ENCODE measurements around the gene CMIP.
A peak's percentile ranks its signal among the peaks of the same experiment; 100 is the strongest.

The CMIP gene

GRCh38 chr16:81616321-81617020 lies 171.9 kb downstream of the CMIP start:
- Histone ChIP-seq H3K79me1 (replicated peaks; ENCODE audit: low read length, poor library complexity, severe bottlenecking) (peaks cover 35% of the 10 kb centered on the region), H4K91ac (ENCODE audit: low read length) (peak overlapping the region; percentile 52), H3K4me3 (ENCODE audit: insufficient read depth in 1 of 2, low read depth in 1 of 2, low read length in 2 of 2) (no peak overlapping the region), H3K27me3 (ENCODE audit: control insufficient read depth in 1 of 2, insufficient read depth in 1 of 2, low read length in 2 of 2) (peaks cover 0 to 3% of the 10 kb centered on the region in 2 experiments), H2AFZ (ENCODE audit: low read depth, low read length) (no peak overlapping the region), H3K9me3 (ENCODE audit: control insufficient read depth, low read length) (no peaks in the 10 kb centered on the region), H2BK12ac (ENCODE audit: low read length in 2 of 2) (peak overlapping the region in 1 of 2 experiments; percentile 91), H3K4me2 (ENCODE audit: low read length, poor library complexity, severe bottlenecking) (no peak overlapping the region), H3K4ac (ENCODE audit: low read depth in 1 of 2, low read length in 2 of 2) (peak overlapping the region; percentile 15 to 68), H2AK5ac (ENCODE audit: low read length, severe bottlenecking) (peak overlapping the region; percentile 36), H3K18ac (ENCODE audit: low read depth in 1 of 2, low read length in 2 of 2) (peak overlapping the region in 1 of 2 experiments; percentile 83), H2BK15ac (ENCODE audit: low read depth, poor library complexity, severe bottlenecking) (no peak overlapping the region), H4K8ac (ENCODE audit: low read length) (peak overlapping the region; percentile 16), H3K36me3 (ENCODE audit: control insufficient read depth in 1 of 2, insufficient read depth in 2 of 2, low read depth in 1 of 2, low read length in 2 of 2) (peaks cover 0 to 53% of the 10 kb centered on the region in 2 experiments), H3K14ac (ENCODE audit: low read length in 2 of 2) (peak overlapping the region in 1 of 2 experiments; percentile 75), H2BK5ac (ENCODE audit: low read depth, low read length, poor library complexity, severe bottlenecking) (no peak overlapping the region), H2BK120ac (ENCODE audit: low read depth, low read length) (peak overlapping the region; percentile 37), H3K27ac (ENCODE audit: low read length, poor library complexity, severe bottlenecking) (no peak overlapping the region), H3K4me1 (ENCODE audit: control insufficient read depth, insufficient read depth, low read depth, low read length) (peaks cover 19% of the 10 kb centered on the region), H3K23ac (ENCODE audit: low read length in 2 of 2) (no peak overlapping the region), H3K9ac (ENCODE audit: low read length) (peak overlapping the region; percentile 44)
- DNase-seq: peak; percentile 93
- WGBS: 67% methylated on average over 17 of the region's 17 CpGs

- Histone ChIP-seq H3K4ac (ENCODE audit: low read depth in 1 of 2, low read length in 2 of 2) (no peak overlapping the region), H2AK5ac (ENCODE audit: low read length, severe bottlenecking) (no peak overlapping the region), H3K27ac (ENCODE audit: low read length, poor library complexity, severe bottlenecking) (no peak overlapping the region), H3K9me3 (ENCODE audit: control insufficient read depth, low read length) (no peaks in the 10 kb centered on the region), H3K36me3 (ENCODE audit: control insufficient read depth in 1 of 2, insufficient read depth in 2 of 2, low read depth in 1 of 2, low read length in 2 of 2) (peaks cover 1 to 52% of the 10 kb centered on the region in 2 experiments), H3K9ac (ENCODE audit: low read length) (peak overlapping the region; percentile 44), H3K18ac (ENCODE audit: low read depth in 1 of 2, low read length in 2 of 2) (peak overlapping the region in 1 of 2 experiments; percentile 15), H2BK120ac (ENCODE audit: low read depth, low read length) (peak overlapping the region; percentile 57), H4K91ac (ENCODE audit: low read length) (peak overlapping the region; percentile 79), H3K79me1 (replicated peaks; ENCODE audit: low read length, poor library complexity, severe bottlenecking) (peaks cover 32% of the 10 kb centered on the region), H3K14ac (ENCODE audit: low read length in 2 of 2) (no peak overlapping the region), H2BK15ac (ENCODE audit: low read depth, poor library complexity, severe bottlenecking) (peak overlapping the region; percentile 32), H3K27me3 (ENCODE audit: control insufficient read depth in 1 of 2, insufficient read depth in 1 of 2, low read length in 2 of 2) (peaks cover 0 to under 1% of the 10 kb centered on the region in 2 experiments), H3K4me1 (ENCODE audit: control insufficient read depth, insufficient read depth, low read depth, low read length) (peaks cover 19% of the 10 kb centered on the region), H3K4me3 (ENCODE audit: insufficient read depth in 1 of 2, low read depth in 1 of 2, low read length in 2 of 2) (no peak overlapping the region), H2AFZ (ENCODE audit: low read depth, low read length) (no peak overlapping the region), H3K23ac (ENCODE audit: low read length in 2 of 2) (no peak overlapping the region), H4K8ac (ENCODE audit: low read length) (peak overlapping the region; percentile 16), H3K4me2 (ENCODE audit: low read length, poor library complexity, severe bottlenecking) (no peak overlapping the region), H2BK12ac (ENCODE audit: low read length in 2 of 2) (no peak overlapping the region), H2BK5ac (ENCODE audit: low read depth, low read length, poor library complexity, severe bottlenecking) (no peak overlapping the region)
- 69% methylated on average over 8 of the region's 8 CpGs for WGBS
- DNase-seq: no peak
Observed at GRCh38 chr16:81617021-81617346, 172.4 kb downstream of the CMIP start.

- H3K14ac ChIP-seq (ENCODE audit: low read length in 2 of 2): no peak overlapping the region
- H3K9me3 ChIP-seq (ENCODE audit: control insufficient read depth, low read length): no peaks in the 10 kb centered on the region
- H3K79me1 ChIP-seq (replicated peaks; ENCODE audit: low read length, poor library complexity, severe bottlenecking): peaks cover 32% of the 10 kb centered on the region
- H2BK15ac ChIP-seq (ENCODE audit: low read depth, poor library complexity, severe bottlenecking): no peak overlapping the region
- H2AFZ ChIP-seq (ENCODE audit: low read depth, low read length): no peak overlapping the region
- H3K27ac ChIP-seq (ENCODE audit: low read length, poor library complexity, severe bottlenecking): no peak overlapping the region
- H2BK12ac ChIP-seq (ENCODE audit: low read length in 2 of 2): no peak overlapping the region
- H3K27me3 ChIP-seq (ENCODE audit: control insufficient read depth in 1 of 2, insufficient read depth in 1 of 2, low read length in 2 of 2): no peaks in the 10 kb centered on the region
- no peak overlapping the region for H3K18ac ChIP-seq (ENCODE audit: low read depth in 1 of 2, low read length in 2 of 2)
- WGBS: 95% methylated on average over 4 of the region's 6 CpGs
- no peak overlapping the region for H2AK5ac ChIP-seq (ENCODE audit: low read length, severe bottlenecking)
- H3K4me1 ChIP-seq (ENCODE audit: control insufficient read depth, insufficient read depth, low read depth, low read length): peaks cover 19% of the 10 kb centered on the region
- no peak overlapping the region for H3K9ac ChIP-seq (ENCODE audit: low read length)
- H3K4ac ChIP-seq (ENCODE audit: low read depth in 1 of 2, low read length in 2 of 2): no peak overlapping the region
- peaks cover 5 to 52% of the 10 kb centered on the region in 2 experiments for H3K36me3 ChIP-seq (ENCODE audit: control insufficient read depth in 1 of 2, insufficient read depth in 2 of 2, low read depth in 1 of 2, low read length in 2 of 2)
- H3K4me2 ChIP-seq (ENCODE audit: low read length, poor library complexity, severe bottlenecking): no peak overlapping the region
- no peak overlapping the region for H3K4me3 ChIP-seq (ENCODE audit: insufficient read depth in 1 of 2, low read depth in 1 of 2, low read length in 2 of 2)
- DNase-seq: no peak
- H2BK5ac ChIP-seq (ENCODE audit: low read depth, low read length, poor library complexity, severe bottlenecking): no peak overlapping the region
- H4K91ac ChIP-seq (ENCODE audit: low read length): no peak overlapping the region
- no peak overlapping the region for H4K8ac ChIP-seq (ENCODE audit: low read length)
- H3K23ac ChIP-seq (ENCODE audit: low read length in 2 of 2): no peak overlapping the region
- H2BK120ac ChIP-seq (ENCODE audit: low read depth, low read length): no peak overlapping the region
Observed at GRCh38 chr16:81618187-81618586, 173.6 kb downstream of the CMIP start.

GRCh38 chr16:81618661-81619060 lies 174.1 kb downstream of the CMIP start:
- WGBS: 81% methylated on average over 11 of the region's 11 CpGs
- H4K91ac ChIP-seq (ENCODE audit: low read length): no peak overlapping the region

More at GRCh38 chr16:81618661-81619060, 174.1 kb downstream of the CMIP start:
- no peak overlapping the region for H2AK5ac ChIP-seq (ENCODE audit: low read length, severe bottlenecking)
- no peak overlapping the region for H3K23ac ChIP-seq (ENCODE audit: low read length in 2 of 2)
- H3K27ac ChIP-seq (ENCODE audit: low read length, poor library complexity, severe bottlenecking): no peak overlapping the region
- no peak overlapping the region for H2BK12ac ChIP-seq (ENCODE audit: low read length in 2 of 2)
- no peaks in the 10 kb centered on the region for H3K27me3 ChIP-seq (ENCODE audit: control insufficient read depth in 1 of 2, insufficient read depth in 1 of 2, low read length in 2 of 2)
- no peak for DNase-seq
- H2BK5ac ChIP-seq (ENCODE audit: low read depth, low read length, poor library complexity, severe bottlenecking): no peak overlapping the region
- H3K36me3 ChIP-seq (ENCODE audit: control insufficient read depth in 1 of 2, insufficient read depth in 2 of 2, low read depth in 1 of 2, low read length in 2 of 2): peaks cover 5 to 52% of the 10 kb centered on the region in 2 experiments
- H3K18ac ChIP-seq (ENCODE audit: low read depth in 1 of 2, low read length in 2 of 2): no peak overlapping the region
- H3K9me3 ChIP-seq (ENCODE audit: control insufficient read depth, low read length): no peaks in the 10 kb centered on the region
- H3K4me1 ChIP-seq (ENCODE audit: control insufficient read depth, insufficient read depth, low read depth, low read length): peaks cover 19% of the 10 kb centered on the region
- H3K79me1 ChIP-seq (replicated peaks; ENCODE audit: low read length, poor library complexity, severe bottlenecking): peaks cover 31% of the 10 kb centered on the region
- H2BK120ac ChIP-seq (ENCODE audit: low read depth, low read length): no peak overlapping the region
- H3K4ac ChIP-seq (ENCODE audit: low read depth in 1 of 2, low read length in 2 of 2): no peak overlapping the region
- H4K8ac ChIP-seq (ENCODE audit: low read length): no peak overlapping the region
- H3K4me2 ChIP-seq (ENCODE audit: low read length, poor library complexity, severe bottlenecking): no peak overlapping the region
- H3K9ac ChIP-seq (ENCODE audit: low read length): no peak overlapping the region
- no peak overlapping the region for H3K4me3 ChIP-seq (ENCODE audit: insufficient read depth in 1 of 2, low read depth in 1 of 2, low read length in 2 of 2)
- H3K14ac ChIP-seq (ENCODE audit: low read length in 2 of 2): no peak overlapping the region
- H2AFZ ChIP-seq (ENCODE audit: low read depth, low read length): no peak overlapping the region
- no peak overlapping the region for H2BK15ac ChIP-seq (ENCODE audit: low read depth, poor library complexity, severe bottlenecking)
